Heart left ventricle (tissue), 16 donors: ENCODE data around the gene CFAP58. TPM values are rescaled to one million over a fixed set of nuclear protein-coding genes. Genes with fewer than 3 reads are reported as not detected.

Experiments used
- ATAC-seq, 4 donors: fragments of 200-7000 bp; cut with Tn5 transposase; one replicate each; pipeline ENCODE4 v1.9.1; 2020 to 2022; ENCODE audit warnings: moderate library complexity in 4 of 4, mild to moderate bottlenecking in 3 of 4, moderate number of reproducible peaks in 1 of 4
- DNase-seq, 5 donors: peaks; one replicate each; pipeline ENCODE4 v3.0.0-alpha.2; 2020
- H3K27ac ChIP-seq, 12 donors: fragments of 200-600 bp; sonication (generic) in 4 of 12; one replicate each; pipeline versions ENCODE4 v1.5.0 to v1.8.0; 2016 to 2022; ENCODE audit warnings: mild to moderate bottlenecking in 2 of 12
- H3K27me3 ChIP-seq, 9 donors: fragments of 200-600 bp; sonication (generic) in 2 of 9; one replicate each; pipeline versions ENCODE4 v1.5.1 to v1.8.0; 2016 to 2022; ENCODE audit warnings: mild to moderate bottlenecking in 3 of 9
- H3K36me3 ChIP-seq, 9 donors: fragments of 200-600 bp; sonication (generic) in 2 of 9; one replicate each; pipeline versions ENCODE4 v1.5.0 to v1.8.0; 2018 to 2022; ENCODE audit warnings: mild to moderate bottlenecking in 2 of 9
- H3K4me1 ChIP-seq, 12 donors: fragments of 200-600 bp; sonication (generic) in 4 of 12; one replicate each; pipeline versions ENCODE4 v1.5.0 to v1.8.0; 2016 to 2022; ENCODE audit warnings: mild to moderate bottlenecking in 3 of 12
- H3K4me3 ChIP-seq, 12 donors: fragments of 200-600 bp; sonication (generic) in 4 of 12; one replicate each; pipeline versions ENCODE4 v1.5.0 to v1.8.0; 2017 to 2022; ENCODE audit warnings: mild to moderate bottlenecking in 9 of 12, moderate library complexity in 4 of 12
- H3K9me3 ChIP-seq, 12 donors: fragments of 200-600 bp; sonication (generic) in 4 of 12; one replicate each; pipeline versions ENCODE4 v1.5.0 to v1.8.0; 2016 to 2022; ENCODE audit warnings: mild to moderate bottlenecking in 1 of 12
- CTCF ChIP-seq, 12 donors: fragments of 200-600 bp; sonication (generic) in 4 of 12; IDR thresholded peaks; one replicate each; pipeline versions ENCODE4 v1.5.0 to v1.8.0; 2018 to 2022; ENCODE audit warnings: antibody characterized with exemption in 12 of 12, mild to moderate bottlenecking in 5 of 12
- POLR2A ChIP-seq, 2 donors: fragments of 450-650 bp; IDR thresholded peaks; one replicate each; pipeline ENCODE4 v1.6.1; 2017; ENCODE audit warnings: antibody characterized with exemption in 2 of 2, mild to moderate bottlenecking in 2 of 2, moderate library complexity in 2 of 2
- WGBS, 4 donors: extraction: QIAGEN DNeasy Blood & Tissue Kit in 2 of 4; methylation state at CpG; one replicate each; pipeline versions ENCODE4 v1.1.5 to v1.1.7; 2013 to 2018; 5-methylcytosine and 5-hydroxymethylcytosine counted together
- intact Hi-C, 10 donors: fragments of 100-400 bp; cut with DNase I; formaldehyde crosslinking; loops; one replicate each; pipeline versions ENCODE4 v1.11.1 to v1.14.2; 2022
- polyA plus RNA-seq, 2 donors: library from polyadenylated mRNA; stranded (reverse); fragments of 200-250 nt; gene quantifications; one replicate each; pipeline ENCODE4 v1.2.3, GENCODE V29; 2013
- total RNA-seq, 9 donors: library from RNA; depleted of rRNA in 2 of 9; stranded (reverse); fragments of >200 nt in 2 of 9; fragmentation: NEBNext Ultra II Directional in 3 of 9; extraction: Animal tissue kit (Norgen Biotek cat#: 25700) in 3 of 9; gene quantifications; one replicate each; pipeline versions ENCODE4 v1.1.0 to v1.2.4, GENCODE V29; 2016 to 2023
- donor health status: ischemic (EF 13 %, LVEDD 7.1; RV severe dilation, severe dysfunction).
- donor health status: healthy with polysubstance abuse.
- donor health status: DM: no; HTN: yes; CAD: no.
- donor health status: DM: no; HTN: no; CAD: no.
- donor health status: ischemic (EF 25% LVEDD 6.9; RV normal size, moderate dysfunction).
- donor health status: ischemic (EF 25% LVEDD 5.7; RV mildly dilated, moderate dysfunction).
- donor health status: healthy.
- donor health status: DM: yes; HTN: yes; CAD: no.
- donor health status: ischemic (EF 35%, LVEDD 5.7; RV mildly dilated, moderate dysfunction).
- donor health status: nonischemic (EF 11% LVEDD 7.7; RV severe dilation, severe dysfunction).
- donor health status: DM: yes; HTN: yes; CAD: no.
- donor health status: PGD.
- donor health status: ischemic (EF 29% LVEDD 5.4; RV normal size, mild dysfunction).
- donor health status: nonischemic (EF 23%, LVEDD 6.1; RV moderate dilation, normal function).

Gene CFAP58
- total and polyA plus RNA-seq, 11 donors, result 0.62 to 4.9 (median 3.1) TPM

DNA sequence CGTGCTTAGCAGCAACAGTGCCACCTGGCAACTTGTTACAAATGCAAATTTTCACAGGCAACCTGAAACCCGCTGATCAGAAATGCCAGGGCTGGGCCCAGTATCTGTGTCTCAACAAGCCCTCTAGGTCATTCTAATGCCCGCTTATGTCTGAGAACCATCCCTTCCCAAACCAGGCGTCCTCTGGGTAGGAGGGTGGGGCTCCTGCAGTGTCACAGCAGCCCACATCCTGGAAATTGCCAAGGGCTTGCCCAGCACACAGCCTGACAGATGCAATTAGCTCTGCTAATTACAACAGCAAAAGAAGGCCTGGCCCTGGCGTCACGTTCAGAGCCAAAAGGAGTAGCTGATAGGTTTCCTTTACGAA lies 31.2 kb upstream of the CFAP58 start:
- ATAC-seq, result peak in 3 of 4 donors; percentile 2 to 67 (median 42)
- Histone ChIP-seq H3K4me1 (peaks cover 60 to 100% (median 100%) of the 10 kb centered on the region in 12 donors), H3K9me3 (no peaks in the 10 kb centered on the region), H3K4me3 (no peak overlapping the region), H3K27me3 (no peaks in the 10 kb centered on the region), H3K27ac (peak overlapping the region; percentile 10 to 100 (median 99)), H3K36me3 (peaks cover 0 to 19% (median 0%) of the 10 kb centered on the region in 9 donors)
- TF ChIP-seq POLR2A (IDR thresholded peaks at IDR 0.05) (no peak), CTCF (IDR thresholded peaks at IDR 0.05) (no peak)
- 31 to 37% (median 34%) methylated on average over 7 of the region's 7 CpGs for WGBS, 4 donors
- intact Hi-C loops, result no loop called here
- peak in 1 of 5 donors; percentile 78 for DNase-seq

- 79 to 90% (median 84%) methylated on average over 1 of the region's 1 CpG for WGBS, 4 donors
- H3K27ac ChIP-seq, result peak overlapping the region in 11 of 12 donors; percentile 54 to 100 (median 99)
- H3K27me3 ChIP-seq, result no peaks in the 10 kb centered on the region
- DNase-seq, result no peak
- H3K9me3 ChIP-seq, result no peaks in the 10 kb centered on the region
- TF ChIP-seq POLR2A (IDR thresholded peaks at IDR 0.05) (no peak), CTCF (IDR thresholded peaks at IDR 0.05) (no peak)
- no peak overlapping the region for H3K4me3 ChIP-seq
- H3K36me3 ChIP-seq, result peaks cover 0 to 15% (median 0%) of the 10 kb centered on the region in 9 donors
- intact Hi-C loops, result no loop called here
- peaks cover 66 to 100% (median 100%) of the 10 kb centered on the region in 12 donors for H3K4me1 ChIP-seq
- no peak for ATAC-seq
These were observed 30.5 kb upstream of the CFAP58 start for GRCh38 chr10:104323085-104323484.

DNA sequence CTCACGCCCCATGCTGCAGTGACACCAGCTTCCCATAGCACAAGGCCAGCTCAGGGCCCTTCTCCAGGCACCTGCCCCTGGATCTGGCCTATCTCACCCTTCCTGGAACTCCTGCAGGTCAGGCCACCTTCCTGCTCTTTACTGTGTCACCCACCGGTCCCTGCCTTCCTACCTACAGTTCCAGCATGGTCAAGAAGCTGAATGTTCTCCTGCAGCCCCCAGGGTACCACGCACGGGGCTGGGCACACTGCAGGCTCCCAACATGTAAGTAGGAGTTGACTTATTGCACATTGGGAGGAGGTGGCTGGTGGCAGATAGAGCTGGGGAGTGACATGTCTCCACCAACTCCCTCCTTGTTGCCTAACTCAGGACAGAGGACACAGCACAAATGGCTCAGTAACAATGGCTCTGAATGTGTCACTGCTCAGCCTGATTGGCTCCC lies 29.9 kb upstream of the CFAP58 start:
- Histone ChIP-seq H3K4me3 (no peak overlapping the region), H3K36me3 (peaks cover 0 to 10% (median 0%) of the 10 kb centered on the region in 9 donors), H3K27me3 (no peaks in the 10 kb centered on the region), H3K9me3 (no peaks in the 10 kb centered on the region), H3K4me1 (peaks cover 64 to 100% (median 100%) of the 10 kb centered on the region in 12 donors), H3K27ac (peak overlapping the region in 11 of 12 donors; percentile 91 to 100 (median 99))
- DNase-seq (no peak), ATAC-seq (no peak)
- TF ChIP-seq POLR2A (IDR thresholded peaks at IDR 0.05) (no peak), CTCF (IDR thresholded peaks at IDR 0.05) (no peak)
- WGBS, 4 donors, result 89 to 100% (median 93%) methylated on average over 3 to 4 of the region's 4 CpGs
- intact Hi-C loops, result no loop called here

DNA sequence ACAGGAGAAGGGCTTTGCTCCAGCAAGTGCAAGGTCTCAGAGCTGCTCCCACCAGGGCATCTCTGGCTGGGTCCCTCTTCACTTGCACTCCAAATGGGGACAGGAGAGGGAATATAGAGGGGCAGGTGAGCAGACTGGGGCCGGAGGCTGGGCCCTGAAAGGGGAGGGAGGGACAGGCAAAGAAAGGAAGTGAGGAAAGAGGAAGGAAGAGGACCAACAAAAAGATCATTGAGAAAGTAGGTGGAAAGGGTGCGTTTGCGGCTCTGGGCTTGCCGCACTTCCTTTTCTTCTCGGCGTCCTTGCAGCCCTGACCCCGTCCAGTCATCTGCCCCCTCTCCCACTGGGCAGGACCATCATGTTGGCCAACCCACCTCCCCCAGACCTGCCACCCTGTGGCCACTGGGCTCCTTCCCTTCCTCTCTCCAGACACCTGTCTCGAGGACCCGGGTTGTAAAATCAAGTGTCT lies 29.4 kb upstream of the CFAP58 start:
- intact Hi-C loops, result no loop called here
- Histone ChIP-seq H3K36me3 (peaks cover 0 to 10% (median 0%) of the 10 kb centered on the region in 9 donors), H3K4me3 (peak overlapping the region in 1 of 12 donors; percentile 15), H3K4me1 (peaks cover 62 to 100% (median 100%) of the 10 kb centered on the region in 12 donors), H3K27me3 (no peaks in the 10 kb centered on the region), H3K9me3 (no peaks in the 10 kb centered on the region), H3K27ac (peak overlapping the region in 11 of 12 donors; percentile 91 to 100 (median 99))
- DNase-seq (peak in 1 of 5 donors; percentile 62), ATAC-seq (no peak)
- 57 to 72% (median 62%) methylated on average over 9 of the region's 9 CpGs for WGBS, 4 donors
- TF ChIP-seq POLR2A (IDR thresholded peaks at IDR 0.05), result no peak
- TF ChIP-seq CTCF (IDR thresholded peaks at IDR 0.05), result no peak
